GM06990 (cell line): ENCODE measurements around the gene GH2.
"Not testable (repeated sequence)": the region's sequence is repeated elsewhere in the genome, so short reads cannot be mapped to it uniquely, and the experiment has no call there.

ENCODE experiments used
- DNase-seq: peaks from one replicate; pipeline ENCODE4 v3.0.0-alpha.2; 2011; ENCODE audit not compliant: insufficient read length; ENCODE audit errors: extremely low read depth
- H3K27me3 ChIP-seq: replicated peaks from 2 replicates; pipeline ENCODE4 v1.6.0; 2011; ENCODE audit warnings: low read length; ENCODE audit not compliant: control insufficient read depth, insufficient read depth
- H3K36me3 ChIP-seq: 2 replicates; pipeline ENCODE4 v1.5.1; 2011; ENCODE audit warnings: low read length; ENCODE audit not compliant: control insufficient read depth, insufficient read depth
- H3K4me3 ChIP-seq: replicated peaks from 2 replicates; pipeline ENCODE4 v1.5.1; 2011; ENCODE audit warnings: low read depth, mild to moderate bottlenecking, control low read depth, low read length
- TF ChIP-seq, protein P1 (sequence below): IDR thresholded peaks from 2 replicates; pipeline ENCODE4 v1.5.1; 2011; ENCODE audit warnings: low read length, control low read depth, mild to moderate bottlenecking, inconsistent platforms; ENCODE audit not compliant: insufficient read depth, poor library complexity, severe bottlenecking

Gene GH2

GRCh38 chr17:63894021-63894420, 12.3 kb upstream of the GH2 start:
- H3K4me3 ChIP-seq, H3K36me3 ChIP-seq, DNase-seq, H3K27me3 ChIP-seq: not testable (repeated sequence)

GRCh38 chr17:63892316-63893037, 10.7 kb upstream of the GH2 start:
- not testable (repeated sequence) for DNase-seq

GRCh38 chr17:63889026-63889848, 7.5 kb upstream of the GH2 start:
- TF ChIP-seq, protein P1, sequence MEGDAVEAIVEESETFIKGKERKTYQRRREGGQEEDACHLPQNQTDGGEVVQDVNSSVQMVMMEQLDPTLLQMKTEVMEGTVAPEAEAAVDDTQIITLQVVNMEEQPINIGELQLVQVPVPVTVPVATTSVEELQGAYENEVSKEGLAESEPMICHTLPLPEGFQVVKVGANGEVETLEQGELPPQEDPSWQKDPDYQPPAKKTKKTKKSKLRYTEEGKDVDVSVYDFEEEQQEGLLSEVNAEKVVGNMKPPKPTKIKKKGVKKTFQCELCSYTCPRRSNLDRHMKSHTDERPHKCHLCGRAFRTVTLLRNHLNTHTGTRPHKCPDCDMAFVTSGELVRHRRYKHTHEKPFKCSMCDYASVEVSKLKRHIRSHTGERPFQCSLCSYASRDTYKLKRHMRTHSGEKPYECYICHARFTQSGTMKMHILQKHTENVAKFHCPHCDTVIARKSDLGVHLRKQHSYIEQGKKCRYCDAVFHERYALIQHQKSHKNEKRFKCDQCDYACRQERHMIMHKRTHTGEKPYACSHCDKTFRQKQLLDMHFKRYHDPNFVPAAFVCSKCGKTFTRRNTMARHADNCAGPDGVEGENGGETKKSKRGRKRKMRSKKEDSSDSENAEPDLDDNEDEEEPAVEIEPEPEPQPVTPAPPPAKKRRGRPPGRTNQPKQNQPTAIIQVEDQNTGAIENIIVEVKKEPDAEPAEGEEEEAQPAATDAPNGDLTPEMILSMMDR: peak; percentile 41
- not testable (repeated sequence) for DNase-seq, H3K27me3 ChIP-seq, H3K4me3 ChIP-seq, H3K36me3 ChIP-seq

More at GRCh38 chr17:63892316-63893037, 10.7 kb upstream of the GH2 start:
- H3K36me3 ChIP-seq, H3K4me3 ChIP-seq, H3K27me3 ChIP-seq: not testable (repeated sequence)

DNA sequence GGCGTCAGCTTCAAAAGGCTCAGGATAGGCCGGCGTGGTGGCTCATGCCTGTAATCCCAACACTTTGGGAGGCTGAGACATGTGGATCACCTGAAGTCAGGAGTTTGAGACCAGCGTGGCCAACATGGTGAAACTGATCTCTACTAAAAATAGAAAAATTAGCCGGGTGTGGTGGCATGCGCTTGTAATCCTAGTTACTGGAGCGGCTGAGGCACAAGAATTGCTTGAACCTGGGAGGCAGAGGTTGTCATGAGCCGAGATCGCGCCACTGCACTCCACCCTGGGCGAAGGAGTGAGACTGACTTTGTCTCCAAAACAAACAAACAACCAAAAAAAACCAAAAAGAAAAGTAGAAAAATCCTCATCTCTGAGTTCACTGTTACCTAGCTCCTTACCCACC, 3.4 kb upstream of the GH2 start:
- not testable (repeated sequence) for H3K4me3 ChIP-seq, H3K27me3 ChIP-seq, H3K36me3 ChIP-seq, DNase-seq

DNA sequence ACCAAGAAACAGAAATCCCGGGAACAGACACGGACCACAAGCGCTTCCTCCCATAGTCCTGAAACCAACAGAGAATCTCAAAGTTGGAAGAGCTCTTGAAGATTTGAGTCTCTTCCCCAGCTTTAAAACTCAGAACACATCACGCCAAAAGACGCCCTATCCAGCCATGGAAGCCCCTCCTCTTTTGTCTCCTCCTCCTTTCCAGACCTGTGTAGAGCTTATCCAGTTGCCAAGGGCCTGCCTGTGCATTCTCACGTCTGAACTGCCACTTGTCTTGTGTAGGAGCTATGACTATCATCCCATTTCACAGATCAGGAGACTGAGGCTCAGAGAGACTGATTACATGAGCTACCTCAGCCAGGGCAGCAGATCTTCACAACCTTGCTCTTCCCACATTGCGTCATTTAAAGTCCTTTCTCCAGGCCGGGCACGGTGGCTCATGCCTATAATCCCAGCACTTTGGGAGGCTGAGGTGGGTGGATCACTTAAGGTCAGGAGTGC, 932 bp upstream of the GH2 start:
- not testable (repeated sequence) for H3K27me3 ChIP-seq, H3K4me3 ChIP-seq, DNase-seq, H3K36me3 ChIP-seq

DNA sequence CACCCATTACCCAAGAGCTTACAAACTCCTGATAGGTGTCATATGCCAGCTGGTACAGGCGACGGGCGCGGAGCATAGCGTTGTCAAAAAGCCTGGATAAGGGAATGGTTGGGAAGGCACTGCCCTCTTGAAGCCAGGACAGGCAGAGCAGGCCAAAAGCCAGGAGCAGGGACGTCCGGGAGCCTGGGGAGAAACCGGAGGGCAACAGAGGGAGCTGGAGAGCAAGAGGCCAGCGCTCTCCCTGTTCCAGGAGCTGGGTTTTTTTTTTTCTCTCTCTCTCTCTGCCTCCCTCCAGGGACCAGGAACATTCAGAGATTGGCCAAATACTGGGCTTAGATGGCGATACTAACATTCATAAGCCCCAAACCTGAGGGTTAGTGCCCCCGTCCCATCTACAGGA, 407 bp downstream of the GH2 start:
- not testable (repeated sequence) for H3K27me3 ChIP-seq, H3K4me3 ChIP-seq, DNase-seq, H3K36me3 ChIP-seq

GRCh38 chr17:63880706-63881105, 1.0 kb downstream of the GH2 start:
- TF ChIP-seq, protein P1: no peak
- Histone ChIP-seq H3K36me3 (no peaks in the 10 kb centered on the region), H3K4me3 (no peak overlapping the region), H3K27me3 (no peaks in the 10 kb centered on the region)
- no peak for DNase-seq

DNA sequence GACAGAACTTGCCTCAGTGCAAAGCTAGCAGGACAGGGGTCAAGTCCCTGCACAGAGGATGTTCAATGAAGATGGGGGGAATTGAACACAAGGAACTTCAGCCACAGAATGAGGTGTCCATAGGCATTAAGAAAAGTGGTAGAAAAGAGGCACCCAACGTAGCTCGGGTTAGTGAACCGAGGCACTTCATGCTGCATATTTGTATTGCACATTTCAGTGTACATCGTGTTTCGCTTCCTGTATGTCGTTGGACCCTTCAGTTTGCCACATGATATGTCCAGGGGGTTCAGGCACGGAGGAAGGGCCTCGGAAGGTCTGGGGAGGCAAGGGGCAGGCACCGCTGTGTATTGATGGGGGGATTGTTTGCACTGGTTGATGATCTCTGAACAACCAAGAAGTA, 3.3 kb downstream of the GH2 start:
- H3K27me3 ChIP-seq, H3K4me3 ChIP-seq, H3K36me3 ChIP-seq, DNase-seq: not testable (repeated sequence)

- not testable (repeated sequence) for H3K27me3 ChIP-seq, DNase-seq, H3K4me3 ChIP-seq, H3K36me3 ChIP-seq
These were observed 7.1 kb downstream of the GH2 start for GRCh38 chr17:63874693-63875092.

DNA sequence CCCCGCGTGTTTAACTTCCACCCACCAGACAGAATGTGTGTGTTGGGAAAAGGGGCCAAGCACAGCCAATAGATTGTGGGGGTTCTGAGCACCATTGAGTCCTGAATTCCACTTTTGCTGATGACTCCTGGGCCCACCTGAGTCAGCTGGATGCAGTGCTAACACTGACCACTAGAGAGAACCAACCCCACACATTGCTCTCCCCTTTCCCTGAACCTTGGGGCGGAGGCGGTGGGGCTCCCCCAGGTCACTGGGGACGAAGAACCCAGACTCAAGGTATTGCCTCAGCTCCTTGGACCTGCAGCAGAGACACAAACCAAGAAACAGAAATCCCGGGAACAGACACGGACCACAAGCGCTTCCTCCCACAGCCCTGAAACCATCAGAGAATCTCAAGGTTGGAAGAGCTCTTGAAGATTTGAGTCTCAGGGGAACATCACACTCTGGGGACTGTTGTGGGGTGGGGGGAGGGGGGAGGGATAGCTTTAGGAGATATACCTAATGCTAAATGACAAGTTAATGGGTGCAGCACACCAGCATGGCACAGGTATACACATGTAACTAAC, 7.6 kb downstream of the GH2 start:
- DNase-seq, H3K4me3 ChIP-seq, H3K27me3 ChIP-seq, H3K36me3 ChIP-seq: not testable (repeated sequence)

GRCh38 chr17:63873577-63873976, 8.2 kb downstream of the GH2 start, which contains the start of gene CSH2:
CSH2 (minus strand) TSS chr17:63873677; CDS start chr17:63873614, 63 bp downstream.
- H3K27me3 ChIP-seq, DNase-seq, H3K4me3 ChIP-seq, H3K36me3 ChIP-seq: not testable (repeated sequence)
